Measurements from ENCODE around the gene TMEM131.

DNA sequence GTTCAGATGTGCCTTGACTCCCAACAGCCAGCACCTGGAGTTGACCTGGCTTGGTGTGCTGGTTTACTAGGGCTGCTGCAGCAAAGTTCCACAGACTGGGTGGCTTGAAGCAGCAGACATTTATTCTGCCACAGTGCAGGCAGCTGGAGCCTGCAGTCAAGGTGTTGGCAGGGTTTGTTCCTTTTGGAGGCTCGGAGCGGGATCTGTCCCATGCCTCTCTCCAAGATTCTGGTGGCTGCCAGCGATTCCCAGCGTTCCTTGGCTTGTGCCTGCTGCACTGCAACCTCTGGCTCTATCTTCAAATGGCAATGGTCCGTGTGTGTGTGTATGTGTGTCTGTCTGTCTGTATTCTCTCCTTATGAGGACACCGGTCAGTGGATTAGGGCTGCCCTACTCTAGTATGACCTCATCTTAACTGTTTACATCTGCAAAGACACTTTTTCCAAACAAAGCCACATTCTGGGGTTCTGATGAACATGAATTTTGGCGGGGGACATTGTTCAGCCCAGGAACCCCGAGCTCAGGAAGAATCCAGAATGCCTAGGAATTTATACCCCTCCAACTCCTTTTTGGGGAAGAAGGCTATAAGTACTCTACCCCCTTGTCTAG, 44.7 kb upstream of the TMEM131 start:
- TF ChIP-seq, protein P1, sequence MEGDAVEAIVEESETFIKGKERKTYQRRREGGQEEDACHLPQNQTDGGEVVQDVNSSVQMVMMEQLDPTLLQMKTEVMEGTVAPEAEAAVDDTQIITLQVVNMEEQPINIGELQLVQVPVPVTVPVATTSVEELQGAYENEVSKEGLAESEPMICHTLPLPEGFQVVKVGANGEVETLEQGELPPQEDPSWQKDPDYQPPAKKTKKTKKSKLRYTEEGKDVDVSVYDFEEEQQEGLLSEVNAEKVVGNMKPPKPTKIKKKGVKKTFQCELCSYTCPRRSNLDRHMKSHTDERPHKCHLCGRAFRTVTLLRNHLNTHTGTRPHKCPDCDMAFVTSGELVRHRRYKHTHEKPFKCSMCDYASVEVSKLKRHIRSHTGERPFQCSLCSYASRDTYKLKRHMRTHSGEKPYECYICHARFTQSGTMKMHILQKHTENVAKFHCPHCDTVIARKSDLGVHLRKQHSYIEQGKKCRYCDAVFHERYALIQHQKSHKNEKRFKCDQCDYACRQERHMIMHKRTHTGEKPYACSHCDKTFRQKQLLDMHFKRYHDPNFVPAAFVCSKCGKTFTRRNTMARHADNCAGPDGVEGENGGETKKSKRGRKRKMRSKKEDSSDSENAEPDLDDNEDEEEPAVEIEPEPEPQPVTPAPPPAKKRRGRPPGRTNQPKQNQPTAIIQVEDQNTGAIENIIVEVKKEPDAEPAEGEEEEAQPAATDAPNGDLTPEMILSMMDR (conservative IDR thresholded peaks at IDR 0.05) = no peak
- TF ChIP-seq ZFX (IDR thresholded peaks at IDR 0.05) = no peak
